ENCODE data around the gene NUP54.

- TF ChIP-seq EZH2phosphoT487 (IDR thresholded peaks at IDR 0.05; ENCODE audit: borderline replicate concordance, low read depth, low read length): no peak
- TF ChIP-seq CTCF (conservative IDR thresholded peaks at IDR 0.05; ENCODE audit: low read length): peak; percentile 73
These were observed 39.6 kb downstream of the NUP54 start for GRCh38 chr4:76108467-76109181.

Data from OCI-LY7 (cell line).